Stimulated activated CD4-positive, alpha-beta T cell treated with anti-CD3 and anti-CD28 coated beads, Interleukin-4, amount 100 ng/mL, for 24 hours (primary cell): ENCODE measurements around the gene ZNF708.
"Not testable (repeated sequence)": the region's sequence is repeated elsewhere in the genome, so short reads cannot be mapped to it uniquely, and the experiment has no call there.

Source experiments
- DNase-seq: peaks from one replicate; pipeline ENCODE4 v3.0.0-alpha.2; 2020

Gene ZNF708

DNA sequence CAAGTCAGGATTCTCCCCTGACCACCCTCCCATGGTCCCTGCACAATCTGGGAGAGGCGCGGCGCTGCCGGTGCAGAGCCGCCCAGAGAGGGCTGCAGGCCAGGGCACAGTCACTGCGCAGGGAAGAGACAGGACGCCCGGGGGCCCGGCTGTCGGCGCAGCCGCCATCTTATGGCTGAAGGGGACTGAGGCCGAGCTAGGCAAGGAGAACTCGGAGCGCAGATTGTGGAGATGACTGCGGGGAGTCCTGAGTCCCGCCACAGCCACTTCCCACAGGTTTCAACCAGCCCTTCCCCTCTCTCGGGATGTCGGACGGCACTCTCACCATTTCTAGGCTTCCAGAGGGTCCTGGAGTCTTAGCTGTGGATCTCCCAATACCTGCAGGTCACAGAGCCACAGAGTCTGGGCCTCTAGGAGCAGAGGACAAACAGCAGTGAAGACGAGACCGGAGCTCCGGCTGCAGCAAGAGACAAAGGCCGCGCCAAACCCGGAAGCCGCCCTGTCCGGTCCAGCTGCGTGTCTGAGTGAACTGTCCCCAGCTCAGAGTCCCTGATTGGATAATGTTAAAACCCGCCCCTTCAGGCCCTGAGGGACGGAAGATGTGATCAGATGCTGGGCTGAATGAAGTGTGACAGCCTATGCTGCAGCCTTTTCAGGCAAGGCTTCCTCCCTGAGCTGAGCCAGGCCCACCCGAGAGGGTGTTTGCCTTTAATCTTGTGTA is at the start of gene ZNF708:
TSS of gene ZNF708 (minus strand) at position 526 of the 721 bp plus-strand sequence. CDS start at position 328, 198 bp downstream.
- DNase-seq, result peak; percentile 81

DNA sequence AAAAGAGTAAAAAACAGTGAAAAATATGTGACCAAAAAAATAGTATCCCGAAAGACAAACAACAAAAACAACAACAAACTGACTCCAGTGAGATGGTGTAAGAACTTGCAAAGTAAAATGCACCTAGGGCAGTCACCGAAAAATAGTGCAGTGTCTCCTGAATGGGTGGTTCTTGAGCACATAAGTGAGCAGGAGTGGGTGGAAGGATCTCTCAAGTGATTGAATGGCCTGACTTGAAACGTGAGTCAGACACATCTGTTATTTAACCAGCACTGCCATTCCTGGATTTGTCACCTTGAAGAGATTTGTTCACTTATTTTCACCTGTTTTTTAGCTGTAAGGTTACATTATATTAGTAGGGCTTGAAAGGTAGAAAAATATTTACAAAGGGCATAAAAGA is 33.1 kb upstream of the ZNF708 start:
- no peak for DNase-seq

DNA sequence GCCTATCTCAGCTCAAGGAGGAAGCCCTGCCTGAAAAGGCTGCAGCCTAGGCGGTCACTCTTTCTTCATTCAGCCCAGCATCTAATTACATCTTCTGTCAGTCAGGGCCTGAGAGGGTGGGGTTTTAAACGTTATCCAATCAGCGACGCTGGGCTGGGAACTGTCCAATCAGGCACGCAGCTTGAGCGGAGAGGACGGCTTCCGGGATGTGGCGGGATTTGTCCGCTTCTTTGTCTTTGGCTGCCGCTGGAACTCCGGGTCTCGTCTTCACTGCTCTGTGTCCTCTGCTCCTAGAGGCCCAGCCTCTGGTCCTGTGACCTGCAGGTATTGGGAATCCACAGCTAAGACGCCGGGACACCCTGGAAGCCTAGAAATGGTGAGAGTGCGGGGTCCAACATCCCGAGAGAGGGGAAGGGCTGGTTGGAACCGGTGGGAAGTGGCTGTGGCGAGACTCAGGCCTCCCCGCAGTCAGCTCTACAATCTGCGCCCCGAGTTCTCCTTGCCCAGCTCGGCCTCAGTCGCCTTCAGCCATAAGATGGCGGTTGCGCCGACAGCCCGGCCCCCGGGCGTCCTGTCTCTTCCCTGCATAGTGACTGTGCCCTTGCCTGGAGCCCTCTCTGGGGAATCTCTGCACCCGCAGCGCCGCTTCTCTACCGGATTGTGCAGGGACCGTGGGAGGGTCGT is 29.7 kb upstream of the ZNF708 start, which contains the start of gene ZNF738:
TSS of gene ZNF738 (plus strand) at position 233 of the 684 bp plus-strand sequence. CDS start at position 374, 141 bp downstream.
- DNase-seq, result peak; percentile 89

DNA sequence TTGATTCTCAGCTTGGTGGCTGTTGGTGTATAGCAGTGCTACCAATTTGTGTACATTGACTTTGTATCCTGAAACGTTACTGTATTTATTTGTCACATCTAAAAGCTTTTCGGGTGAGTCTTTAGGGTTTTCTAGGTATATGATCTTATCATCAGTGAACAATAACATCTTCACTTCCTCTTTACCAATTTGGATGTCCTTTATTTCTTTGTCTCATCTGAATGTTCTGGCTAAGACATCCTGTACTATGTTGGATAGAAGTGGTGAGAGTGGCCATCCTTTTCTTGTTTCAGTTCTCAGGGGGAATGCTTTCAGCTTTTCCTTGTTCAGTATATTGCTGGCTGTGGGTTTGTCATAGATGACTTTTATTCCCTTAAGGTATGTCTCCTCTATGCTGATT is 23.6 kb upstream of the ZNF708 start:
- no peak for DNase-seq

DNA sequence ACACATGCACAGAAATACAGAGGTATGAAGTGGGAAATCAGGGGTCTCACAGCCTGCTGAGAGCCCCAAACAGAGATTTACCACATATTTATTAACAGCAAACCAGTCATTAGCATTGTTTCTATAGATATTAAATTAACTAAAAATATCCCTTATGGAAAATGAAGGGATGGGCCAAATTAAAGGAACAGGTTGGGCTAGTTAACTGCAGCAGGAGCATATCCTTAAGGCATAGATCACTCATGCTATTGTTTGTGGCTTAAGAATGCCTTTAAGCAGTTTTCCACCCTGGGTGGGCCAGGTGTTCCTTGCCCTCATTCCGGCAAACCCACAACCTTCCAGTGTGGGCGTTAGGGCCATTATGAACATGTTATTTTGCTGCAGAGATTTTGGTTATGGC is 15.6 kb upstream of the ZNF708 start:
- DNase-seq, result not testable (repeated sequence)

DNA sequence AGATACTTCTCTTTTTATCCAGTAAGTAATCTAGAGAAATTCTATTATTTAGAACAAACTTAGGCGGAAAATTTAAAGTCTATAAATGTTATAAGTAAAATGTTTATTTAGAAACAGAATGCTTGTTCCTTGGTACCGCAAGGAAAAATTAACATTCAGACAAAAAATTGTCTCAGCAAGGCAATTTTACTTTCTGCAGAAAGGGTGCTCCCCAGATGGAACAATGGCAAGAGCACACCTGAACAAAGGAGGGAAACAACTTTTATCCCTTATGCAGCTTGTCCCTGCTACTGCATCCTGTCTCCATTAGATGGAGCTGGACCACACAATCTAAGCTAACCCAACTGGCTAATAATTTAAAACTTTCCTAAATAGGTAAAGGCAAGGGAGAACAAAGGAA is 6.5 kb upstream of the ZNF708 start:
- DNase-seq, result no peak

DNA sequence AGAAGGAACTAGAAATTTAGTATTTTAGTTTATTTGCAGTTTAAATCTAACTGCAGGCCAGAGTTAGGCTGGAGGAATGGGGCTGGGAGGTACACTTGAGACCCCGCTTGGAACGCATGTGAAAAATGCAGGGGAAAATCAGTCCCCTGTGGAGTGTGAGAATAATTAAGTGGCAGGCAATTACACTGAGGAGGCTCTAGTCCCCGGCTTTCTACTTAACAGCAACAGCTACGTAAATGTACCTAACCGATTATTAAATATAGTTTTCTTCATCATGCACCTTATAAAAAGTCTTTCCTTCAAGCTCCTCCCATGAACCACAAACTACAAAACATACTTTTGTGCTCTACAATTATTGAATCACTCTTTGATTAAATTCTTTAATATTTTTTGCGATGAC is 804 bp downstream of the ZNF708 start:
- DNase-seq, result no peak

DNA sequence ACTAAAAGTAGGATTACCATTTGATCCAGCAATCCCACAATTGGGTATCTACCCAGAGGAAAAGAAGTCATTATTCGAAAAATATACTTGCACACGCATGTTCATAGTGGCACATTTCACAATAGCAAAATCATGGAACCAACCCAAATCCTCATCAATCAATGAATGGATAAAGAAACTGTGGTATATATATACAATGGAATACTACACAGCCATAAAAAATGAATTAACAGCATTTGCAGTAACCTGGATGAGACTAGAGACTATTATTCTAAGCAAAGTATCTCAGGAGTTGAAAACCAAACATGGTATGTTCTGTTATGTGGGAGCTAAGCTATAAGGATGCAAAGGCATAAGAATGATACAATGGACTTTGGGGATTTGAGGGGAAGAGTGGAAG is 3.0 kb downstream of the ZNF708 start:
- DNase-seq, result no peak

DNA sequence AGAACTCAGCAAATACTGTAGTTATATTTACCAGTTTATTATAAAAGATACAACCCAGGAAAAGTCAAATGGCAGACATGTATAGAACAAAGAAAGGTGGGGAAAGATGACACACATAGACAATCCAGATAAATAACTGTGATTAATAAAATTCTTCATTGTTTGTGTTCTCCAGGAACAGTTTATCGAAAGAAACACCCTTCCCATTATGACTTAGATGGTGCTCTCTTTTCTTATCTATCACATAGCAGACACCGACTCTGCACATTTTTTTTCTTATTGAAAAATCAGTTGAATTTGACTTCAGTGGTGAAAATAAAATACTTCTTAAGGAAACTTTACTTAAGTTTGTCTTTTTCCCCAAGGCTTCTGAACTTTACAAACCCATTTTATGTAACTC is 6.2 kb downstream of the ZNF708 start:
- no peak for DNase-seq

DNA sequence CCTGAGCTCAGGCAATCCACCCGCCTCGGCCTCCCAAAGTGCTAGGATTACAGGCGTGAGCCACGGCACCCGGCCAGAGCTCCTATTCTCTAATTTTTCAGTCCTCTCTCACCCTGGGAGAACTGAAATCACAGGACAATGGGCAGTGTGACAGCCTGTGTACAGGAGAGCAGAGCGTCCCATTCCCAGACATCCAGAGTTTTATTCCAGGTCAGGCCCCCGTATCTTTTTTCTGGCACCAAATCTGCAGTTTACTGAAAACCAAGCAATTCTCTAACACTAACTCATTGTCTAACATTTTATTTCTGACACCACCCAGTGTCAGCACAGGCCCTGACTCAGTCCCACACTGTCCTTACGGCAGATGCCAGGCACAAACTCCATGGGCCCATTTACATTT is 6.7 kb downstream of the ZNF708 start:
- no peak for DNase-seq

DNA sequence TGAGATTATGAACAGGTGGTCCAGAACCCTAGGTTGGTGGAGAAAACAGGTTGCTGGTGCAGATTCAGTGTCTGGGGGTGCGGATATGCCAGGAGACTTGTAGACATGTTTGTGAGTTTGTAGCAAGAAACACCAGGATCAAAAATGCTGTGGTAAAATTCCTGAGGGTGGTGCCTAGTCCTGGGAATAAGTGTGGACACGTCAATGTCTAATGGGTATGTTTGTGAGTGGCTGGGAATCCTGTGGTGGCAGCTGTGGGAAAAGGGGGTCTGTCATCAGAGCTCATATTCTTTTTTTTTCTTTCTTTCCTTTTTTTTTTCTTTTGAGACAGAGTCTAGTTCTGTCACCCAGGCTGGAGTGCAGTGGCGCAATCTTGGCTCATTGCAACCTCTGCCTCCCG is 7.2 kb downstream of the ZNF708 start:
- DNase-seq, result no peak

DNA sequence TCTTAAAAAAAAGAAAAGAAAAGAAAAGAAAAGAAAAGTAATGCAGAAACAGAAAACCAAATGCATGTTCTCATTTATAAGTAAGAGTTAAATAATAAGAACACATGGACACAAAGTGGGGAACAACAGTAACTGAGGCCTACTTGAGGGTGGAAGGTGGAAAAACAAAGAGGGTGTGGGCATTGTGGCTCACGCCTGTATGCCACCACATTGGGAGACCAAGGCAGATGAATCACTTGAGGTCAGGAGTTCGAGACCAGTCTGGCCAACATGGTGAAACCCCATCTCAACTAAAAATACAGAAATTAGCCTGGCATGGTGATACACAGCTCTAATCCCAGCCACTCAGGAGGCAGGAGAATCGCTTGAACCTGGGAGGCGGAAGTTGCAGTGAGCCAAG is 8.1 kb downstream of the ZNF708 start:
- no peak for DNase-seq

DNA sequence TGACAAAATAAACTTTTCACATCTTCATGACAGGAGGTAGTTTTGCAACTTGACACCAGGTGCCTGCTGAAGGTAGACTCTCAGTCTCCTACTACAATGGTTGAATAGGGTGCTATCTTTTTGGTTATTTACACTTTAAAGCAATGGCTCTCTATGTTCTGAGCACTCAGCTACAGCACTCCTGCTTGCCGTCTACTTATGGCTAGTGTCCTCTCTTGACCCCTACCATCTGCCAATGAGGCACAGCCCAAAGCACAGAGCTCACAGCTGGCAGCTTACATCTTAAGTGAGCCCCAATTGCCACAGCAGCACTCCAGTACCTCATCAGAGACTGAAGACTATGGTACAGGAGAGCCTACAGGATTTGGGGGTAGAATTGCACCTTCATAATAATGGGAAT is 11.4 kb downstream of the ZNF708 start:
- no peak for DNase-seq

DNA sequence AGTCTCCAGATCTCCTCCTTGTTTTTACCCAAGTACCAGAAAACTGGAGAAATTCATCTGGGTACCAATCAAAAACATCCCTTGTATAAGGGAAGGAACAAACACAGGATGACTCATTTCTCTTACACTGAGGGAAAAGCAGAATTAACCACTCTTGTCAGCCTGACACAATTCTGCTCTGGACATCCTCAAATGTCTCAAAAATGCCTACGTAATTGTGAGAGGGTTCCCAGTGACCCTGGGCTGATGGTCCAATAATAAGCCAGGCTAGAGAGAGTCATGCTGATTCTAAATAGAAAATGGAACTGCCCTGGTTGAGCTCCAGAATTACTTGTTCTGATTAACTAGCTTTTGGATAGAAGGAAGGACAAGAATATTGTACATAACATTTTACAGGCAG is 14.5 kb downstream of the ZNF708 start:
- DNase-seq, result no peak

DNA sequence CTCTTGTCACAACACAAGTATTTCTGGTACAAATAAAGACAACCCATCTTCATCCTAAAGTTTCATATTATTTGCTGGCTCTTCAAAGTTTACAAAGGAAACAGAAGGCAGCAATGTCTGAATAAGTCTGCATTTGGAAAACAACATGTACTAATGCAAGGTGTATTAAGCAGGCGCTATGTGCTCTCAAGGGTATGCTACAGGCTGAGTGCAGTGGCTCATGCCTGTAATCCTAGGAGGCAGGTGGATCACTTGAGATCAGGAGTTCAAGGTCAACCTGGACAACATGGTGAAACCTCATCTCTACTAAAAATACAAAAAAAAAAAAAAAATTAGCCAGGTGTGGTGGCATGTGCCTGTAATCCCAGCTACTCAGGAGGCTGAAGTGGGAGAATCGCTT is 16.4 kb downstream of the ZNF708 start:
- DNase-seq, result not testable (repeated sequence)

DNA sequence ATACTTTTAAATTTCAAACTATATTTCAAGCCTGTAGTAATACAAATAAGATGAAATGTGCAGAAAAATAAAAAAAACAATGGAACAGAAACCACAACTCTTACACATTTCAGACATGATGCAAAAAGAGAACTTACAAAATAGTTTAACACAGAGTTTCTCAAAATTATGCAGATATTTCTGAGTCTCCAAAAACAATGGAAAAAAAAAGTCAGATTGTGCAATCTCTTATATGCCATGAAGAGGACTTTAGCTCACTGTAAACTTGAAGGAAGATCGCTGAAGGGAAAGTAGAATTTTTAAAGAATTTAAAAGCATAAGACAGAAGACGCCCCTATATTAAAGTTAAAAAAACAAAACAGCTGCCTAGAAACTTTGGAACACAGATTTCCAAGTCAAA is 20.4 kb downstream of the ZNF708 start:
- DNase-seq, result no peak

DNA sequence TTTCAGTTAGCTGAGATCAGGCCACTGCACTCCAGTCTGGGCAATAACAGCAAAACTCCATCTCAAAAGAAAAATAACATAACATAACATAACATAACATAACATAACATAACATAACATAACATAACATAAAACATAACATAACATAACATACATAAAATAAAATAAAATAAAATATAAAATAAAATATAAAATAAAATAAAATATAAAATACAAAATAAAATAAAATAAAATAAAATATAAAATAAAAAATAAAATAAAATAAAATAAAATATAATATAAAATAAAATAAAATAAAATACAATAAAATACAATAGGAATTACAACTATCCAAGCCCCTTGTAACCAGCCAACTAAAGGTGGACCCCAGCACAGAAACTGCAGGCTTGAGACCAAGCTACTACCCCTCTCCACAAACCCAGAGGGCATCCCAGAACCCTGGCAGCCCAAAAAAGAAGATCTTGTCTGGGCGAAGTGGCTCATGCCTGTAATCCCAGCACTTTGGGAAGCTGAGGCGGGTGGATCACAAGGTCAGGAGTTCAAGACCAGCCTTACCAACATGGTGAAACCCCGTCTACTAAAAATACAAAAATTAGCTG is 22.2 kb downstream of the ZNF708 start:
- not testable (repeated sequence) for DNase-seq

DNA sequence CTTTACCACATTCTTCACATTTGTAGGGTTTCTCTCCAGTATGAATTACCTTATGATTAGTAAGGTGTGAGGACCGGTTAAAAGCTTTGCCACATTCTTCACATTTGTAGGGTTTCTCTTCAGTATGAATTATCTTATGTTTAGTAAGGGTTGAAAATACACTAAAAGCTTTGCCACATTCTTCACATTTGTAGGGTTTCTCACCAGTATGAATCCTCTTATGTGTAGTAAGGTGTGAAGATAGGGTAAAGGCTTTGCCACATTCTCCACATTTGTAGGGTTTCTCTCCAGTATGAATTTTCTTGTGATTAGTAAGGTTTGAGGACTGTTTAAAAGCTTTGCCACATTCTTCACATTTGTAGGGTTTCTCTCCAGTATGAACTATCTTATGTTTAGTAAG is 35.4 kb downstream of the ZNF708 start:
- not testable (repeated sequence) for DNase-seq

DNA sequence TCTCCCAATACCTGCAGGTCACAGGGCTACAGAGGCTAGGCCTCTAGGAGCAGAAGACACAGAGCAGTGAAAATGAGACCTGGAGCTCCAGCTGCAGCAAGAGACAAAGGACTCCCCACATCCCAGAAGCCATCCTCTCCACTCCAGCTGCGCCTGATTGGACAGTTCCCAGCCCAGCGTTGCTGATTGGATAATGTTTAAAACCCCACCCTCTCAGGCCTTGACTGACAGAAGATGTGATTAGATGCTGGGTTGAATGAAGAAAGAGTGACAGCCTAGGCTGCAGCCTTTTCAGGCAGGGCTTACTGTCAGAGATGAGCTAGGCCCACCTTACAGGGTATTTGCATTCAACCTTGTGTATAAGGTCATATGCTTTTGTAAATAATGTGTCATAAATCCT is 59.4 kb downstream of the ZNF708 start:
- DNase-seq, result no peak

DNA sequence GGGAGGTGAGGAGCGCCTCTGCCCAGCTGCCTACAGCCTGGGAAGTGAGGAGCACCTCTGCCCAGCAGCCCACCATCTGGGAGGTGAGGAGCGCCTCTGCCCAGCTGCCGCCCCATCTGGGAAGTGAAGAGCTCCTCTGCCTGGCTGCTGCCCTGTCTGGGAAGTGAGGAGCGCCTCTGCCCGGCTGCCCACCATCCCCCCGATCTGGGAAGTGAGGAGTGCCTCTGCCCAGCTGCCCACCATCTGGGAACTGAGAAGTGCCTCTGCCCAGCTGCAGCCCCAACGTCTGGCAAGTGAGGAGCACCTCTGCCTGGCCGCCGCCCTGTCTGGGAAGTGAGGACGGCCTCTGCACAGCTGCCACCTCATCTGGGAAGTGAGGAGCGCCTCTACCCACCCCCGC is 64.3 kb downstream of the ZNF708 start:
- no peak for DNase-seq

DNA sequence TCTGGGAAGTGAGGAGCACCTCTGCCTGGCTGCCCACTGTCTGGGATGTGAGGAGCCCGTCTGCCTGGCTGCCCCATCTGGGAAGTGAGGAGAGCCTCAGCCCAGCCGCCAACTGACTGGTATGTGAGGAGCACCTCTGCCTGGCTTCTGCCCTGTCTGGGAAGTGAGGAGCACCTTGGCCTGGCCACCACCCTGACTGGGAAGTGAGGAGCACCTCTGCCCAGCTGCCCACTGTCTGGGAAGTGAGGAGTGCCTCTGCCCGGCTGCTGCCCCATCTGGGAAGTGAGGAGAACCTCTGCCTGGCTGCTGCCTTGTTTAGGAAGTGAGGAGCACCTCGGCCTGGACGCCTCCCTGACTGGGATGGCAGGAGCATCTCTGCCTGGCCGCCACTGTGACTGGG is 64.8 kb downstream of the ZNF708 start:
- no peak for DNase-seq

DNA sequence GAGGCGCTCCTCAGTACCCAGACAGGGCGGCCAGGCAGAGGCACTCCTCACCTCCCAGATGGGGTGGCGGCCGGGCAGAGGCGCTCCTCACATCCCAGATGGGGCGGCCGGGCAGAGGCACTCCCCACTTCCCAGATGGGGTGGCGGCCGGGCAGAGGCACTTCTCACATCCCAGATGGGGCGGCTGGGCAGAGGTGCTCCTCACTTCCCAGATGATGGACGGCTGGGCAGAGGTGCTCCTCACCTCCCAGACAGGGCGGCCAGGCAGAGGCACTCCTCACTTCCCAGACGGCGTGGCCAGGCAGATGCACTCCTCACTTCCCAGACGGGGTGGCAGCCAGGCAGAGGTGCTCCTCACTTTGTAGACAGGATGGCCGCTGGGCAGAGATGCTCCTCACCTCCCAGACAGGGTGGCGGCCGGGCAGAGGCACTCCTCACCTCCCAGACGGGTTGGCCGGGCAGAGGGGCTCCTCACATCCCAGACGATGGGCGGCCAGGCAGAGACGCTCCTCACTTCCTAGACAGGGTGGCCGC is 68.3 kb downstream of the ZNF708 start:
- not testable (repeated sequence) for DNase-seq

DNA sequence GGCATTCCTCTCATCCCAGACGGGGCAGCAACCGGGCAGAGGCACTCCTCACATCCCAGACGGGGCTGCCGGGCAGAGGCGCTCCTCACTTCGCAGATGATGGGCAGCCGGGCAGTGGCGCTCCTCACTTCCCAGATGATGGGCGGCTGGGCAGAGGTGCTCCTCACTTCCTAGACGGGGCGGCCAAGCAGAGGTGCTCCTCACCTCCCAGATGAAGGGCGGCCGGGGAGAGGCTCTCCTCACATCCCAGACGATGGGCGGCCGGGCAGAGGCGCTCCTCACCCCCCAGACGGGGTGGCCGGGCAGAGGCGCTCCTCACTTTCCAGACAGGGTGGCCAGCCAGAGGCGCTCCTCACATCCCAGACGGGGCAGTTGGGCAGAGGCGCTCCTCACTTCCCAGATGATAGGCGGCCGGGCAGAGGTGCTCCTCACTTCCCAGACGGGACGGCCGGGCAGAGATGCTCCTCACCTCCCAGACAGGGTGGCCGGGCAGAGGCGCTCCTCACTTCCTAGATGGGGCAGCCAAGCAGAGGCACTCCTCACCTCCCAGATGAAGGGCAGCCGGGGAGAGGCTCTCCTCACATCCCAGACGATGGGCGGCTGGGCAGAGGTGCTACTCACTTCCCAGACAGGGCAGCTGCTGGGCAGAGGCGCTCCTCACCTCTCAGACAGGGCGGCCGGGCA is 68.9 kb downstream of the ZNF708 start:
- no peak for DNase-seq
